Activated naive CD4-positive, alpha-beta T cell treated with anti-CD3 and anti-CD28 coated beads for 36 hours (primary cell): ENCODE measurements around the gene AMD1. TPM values are rescaled to one million over a fixed set of nuclear protein-coding genes. Genes with fewer than 3 reads are reported as not detected.
A peak's percentile ranks its signal among the peaks of the same experiment; 100 is the strongest.

Source experiments
- CTCF ChIA-PET: fragments of 350-600 bp; sonication (Branson Sonifier 250); formaldehyde crosslinking; loops from one replicate; lab custom pipeline; 2021; ENCODE audit warnings: antibody characterized with exemption; lab: Charles Lee
- DNase-seq: peaks from one replicate; pipeline ENCODE4 v3.0.0-alpha.2; 2020
- H3K27ac Mint-ChIP-seq: one replicate; pipeline ENCODE4 v1.8.0; 2021; ENCODE audit warnings: mild to moderate bottlenecking, mixed read lengths
- H3K27me3 Mint-ChIP-seq: one replicate; pipeline ENCODE4 v1.8.0; 2021; ENCODE audit warnings: low read depth, mixed read lengths
- H3K36me3 Mint-ChIP-seq: one replicate; pipeline ENCODE4 v1.8.0; 2021; ENCODE audit warnings: low read depth, mixed read lengths
- H3K4me1 Mint-ChIP-seq: one replicate; pipeline ENCODE4 v1.8.0; 2021; ENCODE audit warnings: low read depth, mixed read lengths
- H3K4me3 Mint-ChIP-seq: one replicate; pipeline ENCODE4 v1.8.0; 2021; ENCODE audit warnings: mild to moderate bottlenecking, moderate library complexity, mixed read lengths
- H3K9me3 Mint-ChIP-seq: one replicate; pipeline ENCODE4 v1.8.0; 2021; ENCODE audit warnings: mixed read lengths
- intact Hi-C: fragments of 100-400 bp; cut with micrococcal nuclease; formaldehyde crosslinking; loops from one replicate; pipeline ENCODE4 v1.15.1; 2023
- total RNA-seq, 2 experiments: library from RNA; stranded (reverse); gene quantifications; one replicate each; pipeline ENCODE4 v1.2.3, GENCODE V29; 2021

AMD1 gene
- total RNA-seq, 2 experiments from 2014 or later: 72.6 to 75.3 TPM

DNA sequence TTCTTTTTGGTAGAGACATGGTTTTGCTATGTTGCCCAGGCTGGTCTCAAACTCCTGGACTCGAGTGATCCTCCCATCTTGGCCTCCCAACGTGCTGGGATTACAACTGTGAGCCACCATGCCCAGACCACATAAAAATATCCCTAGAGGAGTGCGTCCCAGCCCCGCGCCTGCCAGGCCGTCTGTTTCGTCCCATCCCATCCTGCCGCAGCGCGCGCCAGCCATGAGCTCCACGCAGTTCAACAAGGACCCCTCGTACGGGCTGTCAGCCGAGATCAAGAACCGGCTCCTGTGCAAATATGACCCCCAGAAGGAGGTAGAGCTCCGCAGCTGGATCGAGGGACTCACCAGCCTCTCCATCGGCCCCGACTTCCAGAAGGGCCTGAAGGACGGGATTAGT is 16.6 kb upstream of the AMD1 start:
- Mint-ChIP-seq H3K4me3 (no peak overlapping the region), H3K27me3 (no peaks in the 10 kb centered on the region), H3K27ac (no peak overlapping the region), H3K9me3 (no peaks in the 10 kb centered on the region), H3K36me3 (no peaks in the 10 kb centered on the region), H3K4me1 (peaks cover 9% of the 10 kb centered on the region)
- DNase-seq: no peak
- CTCF ChIA-PET: no interaction called here
- intact Hi-C loops: no loop called here

DNA sequence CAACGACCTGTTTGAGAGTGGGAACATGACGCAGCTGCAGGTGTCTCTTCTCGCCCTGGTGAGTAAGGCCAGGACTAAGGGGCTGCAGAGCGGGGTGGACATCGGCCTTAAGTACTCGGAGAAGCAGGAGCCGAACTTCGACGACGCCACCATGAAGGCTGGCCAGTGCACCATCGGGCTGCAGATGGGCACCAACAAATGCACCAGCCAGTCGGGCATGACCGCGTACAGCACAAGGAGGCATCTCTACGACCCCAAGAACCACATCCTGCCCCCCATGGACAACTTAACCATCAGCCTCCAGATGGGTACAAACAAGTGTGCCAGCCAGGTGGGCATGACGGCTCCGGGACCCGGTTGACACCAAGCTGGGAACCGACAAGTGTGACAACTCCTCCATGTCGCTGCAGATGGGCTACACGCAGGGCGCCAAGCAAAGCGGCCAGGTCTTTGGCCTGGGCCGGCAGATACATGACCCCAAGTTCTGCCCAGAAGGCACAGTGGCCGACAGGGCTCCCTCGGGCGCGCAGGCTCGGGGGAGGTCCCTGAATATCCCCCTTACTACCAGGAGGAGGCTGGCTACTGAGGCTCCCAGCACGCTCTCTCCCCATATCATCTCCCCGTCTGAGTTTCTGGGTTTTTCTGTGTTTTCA is 15.9 kb upstream of the AMD1 start:
- Mint-ChIP-seq H3K36me3 (no peaks in the 10 kb centered on the region), H3K9me3 (no peaks in the 10 kb centered on the region), H3K4me1 (peaks cover 9% of the 10 kb centered on the region), H3K4me3 (no peak overlapping the region), H3K27me3 (no peaks in the 10 kb centered on the region), H3K27ac (no peak overlapping the region)
- CTCF ChIA-PET: no interaction called here
- intact Hi-C loops: no loop called here
- DNase-seq: no peak

DNA sequence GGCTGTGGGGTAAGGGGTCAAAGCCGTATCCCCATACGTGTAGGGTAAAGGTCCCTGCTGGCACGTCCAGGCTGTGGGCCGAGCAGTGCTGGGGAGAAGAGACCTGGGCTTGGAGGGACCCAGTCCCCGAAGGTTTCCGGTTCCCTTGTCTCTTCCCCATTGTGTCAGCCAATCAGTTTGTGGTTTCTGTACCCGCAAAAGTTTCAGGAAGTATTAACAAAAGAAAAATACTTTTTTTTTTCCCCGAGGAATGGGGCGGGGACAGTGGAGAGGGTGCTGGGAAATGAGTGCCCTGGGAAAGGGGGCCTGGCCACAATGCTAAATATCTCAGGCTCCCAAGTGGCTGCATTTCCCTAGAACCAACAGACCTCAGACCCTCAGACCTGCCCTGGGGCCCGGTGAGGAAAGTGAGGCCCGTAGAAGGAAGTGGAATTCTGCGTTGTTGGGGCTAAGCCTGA is 15.2 kb upstream of the AMD1 start:
- peak overlapping the region; percentile 46 for H3K27ac Mint-ChIP-seq
- intact Hi-C loops: no loop called here

DNA sequence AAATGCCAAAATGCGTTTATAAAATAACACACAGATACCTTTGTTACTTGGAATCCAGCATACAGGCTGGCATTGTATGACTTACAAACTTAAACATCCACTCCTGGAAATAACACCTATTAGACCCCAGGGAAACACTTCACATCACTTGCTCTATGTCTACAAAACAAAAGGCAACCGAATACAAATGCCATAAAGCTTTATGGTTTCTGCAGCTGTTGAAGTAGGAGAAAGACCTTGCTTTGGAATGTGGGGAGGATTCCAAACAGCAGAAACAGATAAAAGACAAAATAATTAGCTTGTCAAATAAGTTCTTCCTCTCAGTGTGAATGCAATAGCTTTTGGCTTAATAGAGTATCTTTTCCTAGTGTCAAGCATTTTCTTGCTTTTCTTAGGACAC is 9.8 kb upstream of the AMD1 start:
- Mint-ChIP-seq H3K9me3 (no peaks in the 10 kb centered on the region), H3K36me3 (no peaks in the 10 kb centered on the region), H3K4me1 (peaks cover 8% of the 10 kb centered on the region), H3K4me3 (no peak overlapping the region), H3K27ac (no peak overlapping the region), H3K27me3 (no peaks in the 10 kb centered on the region)
- intact Hi-C loops: no loop called here
- CTCF ChIA-PET: no interaction called here
- no peak for DNase-seq

More for the DNA sequence above, 15.2 kb upstream of the AMD1 start:
- Mint-ChIP-seq H3K36me3 (no peaks in the 10 kb centered on the region), H3K4me1 (peaks cover 9% of the 10 kb centered on the region), H3K9me3 (no peaks in the 10 kb centered on the region), H3K27me3 (no peaks in the 10 kb centered on the region), H3K4me3 (peak overlapping the region; percentile 27)
- DNase-seq: peak; percentile 13
- CTCF ChIA-PET: no interaction called here

DNA sequence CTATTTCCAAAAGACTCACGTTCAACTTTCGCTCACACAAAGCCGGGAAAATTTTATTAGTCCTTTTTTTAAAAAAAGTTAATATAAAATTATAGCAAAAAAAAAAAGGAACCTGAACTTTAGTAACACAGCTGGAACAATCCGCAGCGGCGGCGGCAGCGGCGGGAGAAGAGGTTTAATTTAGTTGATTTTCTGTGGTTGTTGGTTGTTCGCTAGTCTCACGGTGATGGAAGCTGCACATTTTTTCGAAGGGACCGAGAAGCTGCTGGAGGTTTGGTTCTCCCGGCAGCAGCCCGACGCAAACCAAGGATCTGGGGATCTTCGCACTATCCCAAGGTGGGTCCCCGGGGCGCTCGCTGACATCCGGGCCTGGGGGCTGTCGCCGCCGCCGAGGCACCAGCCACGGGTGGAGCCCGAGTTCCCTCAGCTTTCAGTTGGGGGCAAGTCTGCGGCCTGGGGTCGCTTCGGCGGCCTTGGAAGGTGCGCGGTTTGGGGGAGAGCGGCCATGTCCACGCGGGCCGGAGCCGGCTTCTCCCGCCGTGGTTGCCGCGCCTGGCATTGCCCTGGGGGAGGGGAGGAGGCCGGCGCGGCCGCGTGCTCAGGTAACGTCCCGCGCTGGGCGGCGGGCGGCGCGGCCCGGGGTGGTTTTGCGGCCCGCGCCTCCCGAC is 429 bp downstream of the AMD1 start:
- CTCF ChIA-PET: interaction anchor here (0.6 to 1.5 kb wide), 8 partner anchors 11 to 952 kb away, joined by 3 read pairs; no protein-coding TSS in a partner anchor
- Mint-ChIP-seq H3K4me1 (peaks cover 36% of the 10 kb centered on the region), H3K36me3 (peaks cover 15% of the 10 kb centered on the region), H3K4me3 (peak overlapping the region; percentile 95), H3K27ac (peak overlapping the region; percentile 95), H3K9me3 (no peaks in the 10 kb centered on the region), H3K27me3 (no peaks in the 10 kb centered on the region)
- intact Hi-C loops: loop anchor here (1.0 to 10.0 kb wide), 12 partner anchors 60 to 1860 kb away; partner anchors contain the start of genes CD164, CDC40, CDK19 and GTF3C6
- peak; percentile 52 for DNase-seq

DNA sequence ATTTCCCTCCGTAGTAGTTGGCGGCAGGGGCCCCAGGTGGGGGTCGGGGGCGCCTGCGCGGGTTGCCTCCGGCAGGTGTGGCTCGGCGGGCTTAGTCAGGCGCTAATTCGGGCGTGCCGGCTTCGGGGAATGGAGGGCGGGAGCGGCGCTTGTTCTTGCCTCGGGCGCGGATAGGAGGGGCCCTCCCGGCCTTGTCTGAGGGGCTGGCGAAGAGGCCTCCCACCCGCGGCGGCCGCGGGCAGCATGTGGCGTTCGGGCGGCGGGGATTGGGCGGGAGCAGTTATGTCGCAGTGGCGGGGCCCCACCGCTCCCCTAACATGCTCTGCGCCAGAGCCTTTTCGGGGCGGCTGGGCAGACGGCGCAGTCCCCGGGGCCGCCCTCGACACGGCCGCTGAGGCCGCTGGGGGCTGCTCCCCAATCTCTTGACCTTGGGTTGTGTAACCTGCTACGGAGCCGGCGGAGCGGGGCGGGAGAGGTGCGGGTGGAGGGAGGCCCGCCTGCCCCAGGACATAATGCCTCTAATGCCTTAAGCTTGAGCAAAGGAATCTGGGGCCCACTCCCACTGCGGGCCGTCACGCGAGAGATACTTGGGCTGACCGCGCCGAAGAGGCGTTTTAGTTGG is 1.1 kb downstream of the AMD1 start:
- Mint-ChIP-seq H3K4me3 (peak overlapping the region; percentile 95), H3K27me3 (no peaks in the 10 kb centered on the region), H3K4me1 (peaks cover 43% of the 10 kb centered on the region), H3K27ac (peak overlapping the region; percentile 88), H3K36me3 (peaks cover 16% of the 10 kb centered on the region), H3K9me3 (no peaks in the 10 kb centered on the region)
- intact Hi-C loops: loop anchor here (1.0 to 10.0 kb wide), 9 partner anchors 69 to 1861 kb away; partner anchors contain the start of genes REV3L, SLC16A10 and ZBTB24
- DNase-seq: peak; percentile 65
- CTCF ChIA-PET: interaction anchor here (0.9 to 1.6 kb wide), 2 partner anchors 14 to 60 kb away, joined by 3 to 13 read pairs; partner anchors contain the start of gene CDK19

DNA sequence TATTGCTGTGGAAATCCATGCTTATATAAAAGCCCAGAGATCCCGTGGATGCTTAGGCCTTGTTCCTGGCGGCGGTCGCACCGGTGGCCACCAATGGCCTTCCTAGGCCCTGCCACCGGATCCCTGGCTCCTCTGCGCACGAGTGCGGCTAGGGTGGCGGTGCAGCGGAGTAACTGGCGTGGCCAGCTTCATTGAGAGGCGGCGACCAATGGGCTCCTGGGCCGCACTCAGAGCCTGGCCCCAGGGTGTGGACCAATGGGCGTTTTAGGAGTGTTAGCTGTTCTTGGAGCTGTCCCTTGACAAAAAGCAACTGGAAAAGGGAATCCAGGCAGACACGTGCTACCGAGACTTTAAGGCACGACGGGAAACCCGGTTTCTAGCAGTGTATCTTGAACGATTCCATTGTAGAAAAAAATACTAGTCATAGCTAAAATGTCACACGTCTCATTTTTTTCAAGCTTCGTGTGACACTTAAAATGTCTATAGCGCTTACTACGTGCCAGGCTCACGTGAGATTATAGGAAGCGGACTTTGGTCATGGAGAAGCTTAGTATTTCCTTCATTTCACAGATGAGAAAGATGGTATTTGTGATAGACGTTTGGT is 1.7 kb downstream of the AMD1 start:
- peaks cover 49% of the 10 kb centered on the region for H3K4me1 Mint-ChIP-seq
- H3K36me3 Mint-ChIP-seq: peaks cover 16% of the 10 kb centered on the region
- CTCF ChIA-PET: interaction anchor here (0.7 to 1.6 kb wide), 5 partner anchors 14 to 194 kb away, joined by 3 to 13 read pairs (median 4); partner anchors contain the start of gene CDK19
- H3K9me3 Mint-ChIP-seq: no peaks in the 10 kb centered on the region
- H3K27ac Mint-ChIP-seq: peak overlapping the region; percentile 88
- H3K4me3 Mint-ChIP-seq: peak overlapping the region; percentile 95
- intact Hi-C loops: loop anchor here (1.0 to 10.0 kb wide), 6 partner anchors 68 to 1861 kb away; partner anchors contain the start of gene SLC16A10
- DNase-seq: peak; percentile 73
- no peaks in the 10 kb centered on the region for H3K27me3 Mint-ChIP-seq

DNA sequence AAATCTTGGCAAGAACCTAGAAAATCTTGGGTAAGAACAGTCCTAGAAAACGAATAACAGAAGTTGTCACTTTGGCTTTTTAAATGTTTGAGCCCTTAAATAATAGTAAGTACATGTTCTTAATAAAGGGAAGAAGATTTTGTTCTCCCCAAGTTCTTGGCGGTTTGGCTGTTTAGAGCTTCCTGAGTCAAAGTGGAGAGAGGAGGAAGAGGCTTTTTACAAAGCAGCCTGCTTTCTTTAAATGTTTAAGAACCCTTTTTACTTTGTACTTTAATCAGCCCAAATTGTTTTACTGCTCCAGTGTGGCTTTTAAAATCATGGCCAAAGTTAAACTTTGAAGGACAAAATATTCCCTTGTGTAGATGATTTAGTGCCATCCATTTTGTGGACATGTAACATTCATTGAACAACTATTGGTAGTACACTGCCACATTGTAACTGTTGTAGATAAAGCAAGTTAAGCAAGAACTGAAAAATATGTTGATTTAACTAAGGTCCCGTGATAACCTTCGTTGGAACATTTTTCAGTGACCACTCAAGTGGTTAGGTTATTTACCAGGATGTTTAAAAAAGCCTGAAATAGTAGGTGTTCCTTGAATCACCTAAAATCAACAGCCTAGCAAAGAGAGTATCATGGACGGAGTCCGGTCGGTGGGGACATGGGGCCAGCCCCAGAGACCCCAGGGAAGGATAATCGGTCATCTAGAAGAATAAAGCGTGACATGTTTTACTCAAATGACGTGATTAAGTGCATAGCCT is 2.4 kb downstream of the AMD1 start:
- DNase-seq: no peak
- Mint-ChIP-seq H3K27me3 (no peaks in the 10 kb centered on the region), H3K9me3 (no peaks in the 10 kb centered on the region), H3K36me3 (peaks cover 16% of the 10 kb centered on the region), H3K4me3 (peak overlapping the region; percentile 95), H3K27ac (peak overlapping the region; percentile 88), H3K4me1 (peaks cover 55% of the 10 kb centered on the region)
- intact Hi-C loops: loop anchor here (1.0 to 10.0 kb wide), 6 partner anchors 67 to 1862 kb away; partner anchors contain the start of gene SLC16A10
- CTCF ChIA-PET: interaction anchor here (0.7 to 1.6 kb wide), 7 partner anchors 13 to 348 kb away, joined by 3 to 13 read pairs (median 4); partner anchors contain the start of gene CDK19

DNA sequence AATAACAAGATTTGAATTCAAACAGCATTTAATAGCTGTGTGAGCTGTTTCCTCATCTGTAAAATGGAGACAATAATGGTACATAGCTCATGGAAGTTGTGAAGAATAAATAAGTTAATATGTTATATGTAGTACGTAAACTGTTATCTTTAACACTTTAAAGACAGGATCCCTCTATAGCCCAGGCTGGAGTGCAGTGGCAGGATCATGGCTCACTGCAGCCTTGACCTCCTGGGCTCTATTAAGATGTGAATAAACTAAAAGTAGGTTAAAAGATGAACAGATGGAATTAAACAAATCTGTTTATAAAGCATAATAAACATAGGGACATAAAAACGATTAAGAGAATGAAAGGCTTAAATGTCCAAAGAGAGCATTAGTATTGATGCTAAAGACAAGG is 3.0 kb downstream of the AMD1 start:
- Mint-ChIP-seq H3K27ac (peak overlapping the region; percentile 88), H3K4me1 (peaks cover 61% of the 10 kb centered on the region), H3K4me3 (peak overlapping the region; percentile 95), H3K36me3 (peaks cover 16% of the 10 kb centered on the region), H3K9me3 (no peaks in the 10 kb centered on the region), H3K27me3 (no peaks in the 10 kb centered on the region)
- intact Hi-C loops: loop anchor here (2.0 to 10.0 kb wide), 5 partner anchors 210 to 1863 kb away; partner anchors contain the start of gene SLC16A10
- CTCF ChIA-PET: interaction anchor here (0.5 to 1.4 kb wide), 5 partner anchors 67 to 349 kb away, joined by 3 to 10 read pairs (median 4); no protein-coding TSS in a partner anchor
- DNase-seq: no peak

DNA sequence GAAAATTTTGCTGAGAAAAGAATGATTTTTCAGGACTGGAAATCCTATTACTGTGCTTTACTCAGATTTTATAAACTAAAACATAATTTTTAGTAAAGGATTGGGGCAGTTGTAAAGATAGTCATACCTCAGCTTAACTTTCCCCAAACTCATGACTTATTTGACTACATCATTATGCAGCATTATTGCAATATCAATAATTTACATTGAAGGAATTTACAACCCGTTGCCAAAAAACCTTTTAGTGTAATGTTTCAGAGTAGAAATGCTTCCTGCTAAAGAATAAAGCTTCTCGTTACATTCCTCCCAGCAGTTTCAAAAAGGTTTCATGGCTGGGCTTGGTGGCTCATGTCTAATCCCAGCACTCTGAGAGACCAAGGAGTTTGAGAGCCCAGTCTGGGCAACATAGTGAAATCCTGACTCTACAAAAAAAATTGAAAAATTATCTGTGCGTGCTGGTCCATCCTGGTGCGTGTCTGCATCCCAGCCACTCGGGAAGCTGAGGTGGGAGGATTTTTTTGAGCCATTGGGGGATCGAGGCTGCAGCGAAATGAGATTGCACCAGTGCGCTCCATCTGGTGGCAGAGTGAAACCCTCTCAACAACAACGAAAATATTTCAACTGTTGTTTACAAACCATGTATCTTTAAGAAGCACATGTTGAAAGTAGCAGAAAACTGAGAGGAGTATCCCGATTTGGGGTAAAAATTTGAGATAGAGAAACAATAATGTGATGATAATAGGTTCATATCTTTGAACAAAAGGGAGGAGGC is 4.4 kb downstream of the AMD1 start:
- H3K27me3 Mint-ChIP-seq: no peaks in the 10 kb centered on the region
- CTCF ChIA-PET: interaction anchor here (0.6 to 2.3 kb wide), 13 partner anchors 9 to 260 kb away, joined by 3 to 14 read pairs (median 4); partner anchors contain the start of gene CDK19
- H3K4me1 Mint-ChIP-seq: peaks cover 68% of the 10 kb centered on the region
- peak; percentile 47 for DNase-seq
- H3K9me3 Mint-ChIP-seq: no peaks in the 10 kb centered on the region
- peak overlapping the region; percentile 95 for H3K4me3 Mint-ChIP-seq
- peaks cover 19% of the 10 kb centered on the region for H3K36me3 Mint-ChIP-seq
- intact Hi-C loops: loop anchor here (1.0 to 10.0 kb wide), 5 partner anchors 197 to 1864 kb away; partner anchors contain the start of gene SLC16A10
- peak overlapping the region; percentile 57 for H3K27ac Mint-ChIP-seq
